K562 (cell line): ENCODE measurements around the gene WDR62. TPM values are rescaled to one million over a fixed set of nuclear protein-coding genes. Genes with fewer than 3 reads are reported as not detected.
"Not testable (repeated sequence)": the region's sequence is repeated elsewhere in the genome, so short reads cannot be mapped to it uniquely, and the experiment has no call there.

Source experiments
- ATAC-seq: fragments of 200-7000 bp; cut with Tn5 transposase; 3 replicates; pipeline ENCODE4 v1.9.1; 2020; ENCODE audit warnings: moderate library complexity
- BruUV-seq: library from RNA; stranded (reverse); fragments of 400-500 nt; replicated peaks from 2 replicates; lab custom pipeline; 2021; lab: Mats Ljungman, UMichigan
- CTCF ChIA-PET: fragments of 300-600 bp; formaldehyde crosslinking; extraction: SDS; loops from one replicate; lab custom pipeline; 2021; ENCODE audit warnings: low intra/inter-chr PET ratio; lab: Yijun Ruan, JAX
- POLR2A ChIA-PET: fragments of 300-600, 350-650 bp; sonication (Branson Sonifier 250); formaldehyde crosslinking; extraction: SDS; loops from one replicate; lab custom pipeline; 2021; ENCODE audit warnings: antibody characterized with exemption, inconsistent platforms; lab: Yijun Ruan, JAX
- DNase-seq, 4 experiments: peaks; one replicate each; pipeline versions ENCODE4 v3.0.0 to v3.0.0-alpha.2; 2011 to 2018; ENCODE audit warnings: low spot score in 3 of 4, mixed read lengths in 3 of 4; ENCODE audit errors: extremely low read depth in 1 of 4
- FAIRE-seq: peaks from 2 replicates; lab custom pipeline; 2011; peaks lifted over from hg19 to GRCh38; lab: Jason Lieb, UNC
- H2AFZ ChIP-seq: 2 replicates; pipeline ENCODE4 v1.6.0; 2011; ENCODE audit warnings: low read depth, low read length, control low read depth, inconsistent platforms
- H3K27ac ChIP-seq: fragments of 200-600 bp; 3 replicates; pipeline ENCODE4 v1.8.0; 2011; ENCODE audit warnings: low read depth, mild to moderate bottlenecking, control low read depth, inconsistent platforms, low read length, moderate library complexity, mixed read lengths; ENCODE audit errors: extremely low read depth
- H3K27me3 ChIP-seq, 2 experiments: fragments of 300-600 bp in 1 of 2; 2 replicates in 1 of 2; 3 replicates in 1 of 2; pipeline versions ENCODE4 v1.6.0 to v1.8.0; 2011; ENCODE audit warnings: inconsistent platforms in 2 of 2, low read length in 2 of 2, mild to moderate bottlenecking in 1 of 2, mixed read lengths in 1 of 2, moderate library complexity in 1 of 2; ENCODE audit not compliant: control insufficient read depth in 2 of 2, insufficient read depth in 2 of 2
- H3K36me3 ChIP-seq: fragments of 300-600 bp; 3 replicates; pipeline ENCODE4 v1.8.0; 2011; ENCODE audit warnings: mild to moderate bottlenecking, low read length, inconsistent platforms; ENCODE audit not compliant: control insufficient read depth, insufficient read depth
- H3K4me1 ChIP-seq, 2 experiments: fragments of 200-600 bp in 1 of 2; replicated peaks in 1 of 2; 2 replicates in 1 of 2; 3 replicates in 1 of 2; pipeline versions ENCODE4 v1.5.1 to v1.8.0; 2011; ENCODE audit warnings: inconsistent platforms in 2 of 2, low read length in 2 of 2, mild to moderate bottlenecking in 1 of 2, mixed read lengths in 1 of 2, moderate library complexity in 1 of 2; ENCODE audit not compliant: control insufficient read depth in 2 of 2, insufficient read depth in 2 of 2
- H3K4me2 ChIP-seq: 2 replicates; pipeline ENCODE4 v1.6.1; 2011; ENCODE audit warnings: low read length, control low read depth, inconsistent platforms, mixed read lengths; ENCODE audit not compliant: insufficient read depth
- H3K4me3 ChIP-seq: fragments of 200-600 bp; sonication (generic), shearing (Covaris generic); 2 replicates; pipeline ENCODE4 v1.5.1; 2016; ENCODE audit warnings: control low read depth, inconsistent platforms
- H3K79me2 ChIP-seq: fragments of 200-600 bp; 3 replicates; pipeline ENCODE4 v1.8.0; 2011; ENCODE audit warnings: low read length, inconsistent platforms; ENCODE audit not compliant: control insufficient read depth, insufficient read depth
- H3K9ac ChIP-seq, 2 experiments: 2 replicates each; pipeline versions ENCODE4 v1.6.0 to v1.6.1; 2011; ENCODE audit warnings: low read depth in 2 of 2, low read length in 2 of 2, control low read depth in 1 of 2, inconsistent platforms in 1 of 2, mild to moderate bottlenecking in 1 of 2, mixed read lengths in 1 of 2; ENCODE audit not compliant: insufficient read depth in 1 of 2
- H3K9me1 ChIP-seq: one replicate; pipeline ENCODE4 v1.6.0; 2011; ENCODE audit warnings: inconsistent platforms, mild to moderate bottlenecking, low read length, moderate library complexity; ENCODE audit not compliant: control insufficient read depth, insufficient read depth
- H3K9me3 ChIP-seq: replicated peaks from 2 replicates; pipeline ENCODE4 v1.5.1; 2011; ENCODE audit warnings: low read depth, low read length, inconsistent platforms; ENCODE audit not compliant: control insufficient read depth, insufficient read depth
- H4K20me1 ChIP-seq: replicated peaks from 2 replicates; pipeline ENCODE4 v1.6.1; 2011; ENCODE audit warnings: low read length, inconsistent platforms, mixed read lengths; ENCODE audit not compliant: control insufficient read depth, insufficient read depth
- FOSL1 ChIP-seq: fragments of 200-800 bp; sonication (Bioruptor generic); conservative IDR thresholded peaks from 2 replicates; pipeline ENCODE4 v1.6.1; 2016; ENCODE audit warnings: missing genetic modification characterization, missing compliant biosample characterization
- GTF2E2 ChIP-seq: fragments of 200-800 bp; sonication (Bioruptor generic); IDR thresholded peaks from 2 replicates; pipeline ENCODE4 v1.6.1; 2016; ENCODE audit warnings: missing genetic modification characterization, missing compliant biosample characterization
- MIER1 ChIP-seq: fragments of 450-650 bp; IDR thresholded peaks from 2 replicates; pipeline ENCODE4 v1.6.1; 2016; ENCODE audit warnings: antibody characterized with exemption, mild to moderate bottlenecking, low read depth
- RCOR1 ChIP-seq, 2 experiments: IDR thresholded peaks; 2 replicates each; pipeline ENCODE4 v1.6.1; 2012; ENCODE audit warnings: low read depth in 2 of 2, low read length in 2 of 2, borderline replicate concordance in 1 of 2, improper control_type of control experiment in 1 of 2
- WGBS: fragments of 100-300 bp; shearing (Covaris generic); methylation state at CpG from one replicate; pipeline ENCODE4 v1.1.6; 2016; ENCODE audit warnings: low coverage, mixed read lengths; ENCODE audit not compliant: insufficient coverage; ENCODE audit errors: missing lambda C conversion rate; 5-methylcytosine and 5-hydroxymethylcytosine counted together
- in situ Hi-C: fragments of 300-500 bp; cut with MboI; formaldehyde crosslinking; loops from 4 replicates; pipeline ENCODE4 v1.15.0; 2018; ENCODE audit warnings: inconsistent platforms, mixed read lengths
- intact Hi-C: fragments of 100-400 bp; cut with micrococcal nuclease; formaldehyde crosslinking; loops from 2 replicates; pipeline ENCODE4 v1.14.2; 2022
- polyA plus RNA-seq, 8 experiments: library from polyadenylated mRNA; depleted of rRNA in 4 of 8; stranded (reverse) in 5 of 8; unstranded in 3 of 8; fragments of >200 nt; fragmentation: Nextera tagmentation in 2 of 8; fragmentation: Illumina TruSeq in 1 of 8; extraction: Ambion mirVana in 2 of 8; extraction: Trizol in 1 of 8; gene quantifications; 2 replicates each; pipeline versions ENCODE4 v1.2.1 to v1.2.3, GENCODE V29; 2011 to 2014; ENCODE audit warnings: inconsistent platforms in 1 of 8, missing spikeins in 1 of 8
- total RNA-seq, 7 experiments: library from RNA; depleted of rRNA in 6 of 7; stranded (reverse); fragments of >200 nt in 6 of 7; fragmentation: Illumina TruSeq in 2 of 7; extraction: Trizol in 2 of 7; gene quantifications; 2 replicates each; pipeline versions ENCODE4 v1.2.1 to v1.2.3, GENCODE V29; 2011 to 2021; ENCODE audit warnings: low replicate concordance in 1 of 7

The WDR62 gene
- total and polyA plus RNA-seq, 9 of the 15 experiments (the other 6 are each of a cell fraction or from before 2014, with no cell fraction given): 0.35 to 32.8 (median 14.4) TPM

GRCh38 chr19:36128392-36128736, 73.7 kb downstream of the WDR62 start (continued):
- TF ChIP-seq FOSL1 (tag) (no peak), MIER1 (no peak), RCOR1 (IDR thresholded peaks at IDR 0.05; ENCODE audit: borderline replicate concordance in 1 of 2, low read depth in 2 of 2, low read length in 2 of 2) (no peak), GTF2E2 (tag) (0 out of 2 replicates have a peak, but pooled peaks have one; percentile 23)
- TF ChIP-seq, all 486 proteins: peak for 4

- 44% methylated on average over 4 of the region's 6 CpGs for WGBS
- DNase-seq, H3K27me3 ChIP-seq, FAIRE-seq, H3K9me3 ChIP-seq, H4K20me1 ChIP-seq, H3K36me3 ChIP-seq, H3K9ac ChIP-seq, H3K79me2 ChIP-seq, CTCF ChIA-PET, H3K9me1 ChIP-seq, H3K4me3 ChIP-seq, in situ Hi-C loops, H3K27ac ChIP-seq, H2AFZ ChIP-seq, intact Hi-C loops, H3K4me2 ChIP-seq, ATAC-seq, BruUV-seq: not testable (repeated sequence)
- peaks cover 0 to 19% of the 10 kb centered on the region in 2 experiments; a peak in 2 of 5 replicates for H3K4me1 ChIP-seq
- POLR2A ChIA-PET: interaction anchor here (1.0 kb wide), 1 partner anchor 19 kb away, joined by 3 read pairs; no protein-coding TSS in a partner anchor
Observed at GRCh38 chr19:36131221-36131620, 76.5 kb downstream of the WDR62 start.

GRCh38 chr19:36134867-36135266, 80.2 kb downstream of the WDR62 start:
- FAIRE-seq, CTCF ChIA-PET: not testable (repeated sequence)

More at GRCh38 chr19:36134867-36135266, 80.2 kb downstream of the WDR62 start:
- H3K4me2 ChIP-seq, H3K9me3 ChIP-seq, H3K4me3 ChIP-seq, H3K9ac ChIP-seq, POLR2A ChIA-PET, intact Hi-C loops, DNase-seq, H4K20me1 ChIP-seq, H3K79me2 ChIP-seq, H3K27ac ChIP-seq, H3K9me1 ChIP-seq, H3K36me3 ChIP-seq, in situ Hi-C loops, H3K27me3 ChIP-seq, BruUV-seq, ATAC-seq, H2AFZ ChIP-seq: not testable (repeated sequence)
- H3K4me1 ChIP-seq: peaks cover 7 to 21% of the 10 kb centered on the region in 2 experiments
- 53% methylated on average over 4 of the region's 4 CpGs for WGBS
